ENCODE measurements around the gene AIP.
"Not testable (repeated sequence)": the region's sequence is repeated elsewhere in the genome, so short reads cannot be mapped to it uniquely, and the experiment has no call there.

The AIP gene

GRCh38 chr11:67505605-67506396 lies 23.0 kb downstream of the AIP start:
- peak; percentile 88 to 93 (median 89) for DNase-seq (ENCODE audit: low read depth in 2 of 3, low spot score in 1 of 3)

GRCh38 chr11:67506426-67507051 lies 23.7 kb downstream of the AIP start:
- no peak for DNase-seq (ENCODE audit: low read depth in 2 of 3, low spot score in 1 of 3)

GRCh38 chr11:67507242-67507863 lies 24.5 kb downstream of the AIP start:
- DNase-seq (ENCODE audit: low read depth in 2 of 3, low spot score in 1 of 3): no peak

GRCh38 chr11:67507864-67508485 lies 25.1 kb downstream of the AIP start, which contains the start of gene CDK2AP2:
CDK2AP2 (minus strand) TSS chr11:67508162; CDS start chr11:67508082, 80 bp downstream.
- peak; percentile 97 to 99 (median 98) for DNase-seq (ENCODE audit: low read depth in 2 of 3, low spot score in 1 of 3)

DNA sequence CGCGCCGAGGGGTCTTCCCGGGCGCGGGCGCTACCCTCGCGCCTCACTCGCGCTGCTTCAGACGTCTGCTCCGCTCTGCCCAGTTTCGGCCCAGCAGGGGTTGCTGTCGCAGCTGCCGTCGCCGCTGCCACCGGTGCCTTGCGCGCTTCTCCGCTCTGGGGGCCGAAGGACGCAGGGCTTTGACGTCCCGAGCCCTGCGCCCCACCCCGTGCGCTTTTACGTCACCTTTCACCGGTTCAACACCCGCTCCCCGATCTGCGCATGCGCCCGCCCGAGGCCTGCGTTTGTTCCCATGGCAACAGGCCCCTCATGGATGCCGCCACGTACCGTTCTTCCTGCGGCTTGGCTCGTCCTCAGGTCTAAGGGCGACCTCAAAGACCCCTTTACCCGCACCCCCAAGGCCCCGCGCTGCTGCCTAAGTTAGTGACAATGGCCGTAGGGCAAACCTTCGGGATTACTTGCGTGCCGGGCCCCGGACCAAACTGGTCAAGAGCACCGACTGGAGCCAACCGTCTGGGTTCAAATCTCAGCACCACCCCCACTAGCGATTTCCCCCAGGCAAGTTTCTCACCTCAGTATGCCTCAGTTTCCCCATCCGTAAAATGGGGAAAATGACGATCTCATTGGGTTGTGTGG lies 25.8 kb downstream of the AIP start:
- peak; percentile 96 to 99 (median 96) for DNase-seq (ENCODE audit: low read depth in 2 of 3, low spot score in 1 of 3)

- no peak for DNase-seq (ENCODE audit: low read depth in 2 of 3, low spot score in 1 of 3)
Observed at GRCh38 chr11:67510023-67510345, 27.2 kb downstream of the AIP start.

DNA sequence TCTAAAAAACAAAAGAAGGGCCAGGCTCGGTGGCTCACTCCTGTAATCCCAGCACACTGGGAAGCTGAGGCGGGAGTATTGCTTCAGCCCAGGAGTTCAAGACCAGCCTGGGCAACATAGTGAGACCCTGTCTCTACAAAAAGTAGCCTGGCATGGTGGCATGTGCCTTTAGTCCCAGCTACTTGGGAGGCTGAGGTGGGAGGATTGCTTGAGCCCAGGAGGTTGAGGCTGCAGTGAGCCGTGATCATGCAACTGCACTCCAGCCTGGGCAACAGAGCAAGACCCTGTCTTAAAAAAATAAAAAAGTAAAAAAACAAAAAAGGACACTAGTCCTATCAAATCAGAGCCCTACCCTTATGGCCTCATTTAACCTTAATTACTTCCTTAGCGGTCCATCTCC lies 28.7 kb downstream of the AIP start:
- not testable (repeated sequence) for DNase-seq (ENCODE audit: low read depth in 2 of 3, low spot score in 1 of 3)

GRCh38 chr11:67514116-67514515 lies 31.3 kb downstream of the AIP start:
- no peak for DNase-seq (ENCODE audit: low read depth in 2 of 3, low spot score in 1 of 3)

DNA sequence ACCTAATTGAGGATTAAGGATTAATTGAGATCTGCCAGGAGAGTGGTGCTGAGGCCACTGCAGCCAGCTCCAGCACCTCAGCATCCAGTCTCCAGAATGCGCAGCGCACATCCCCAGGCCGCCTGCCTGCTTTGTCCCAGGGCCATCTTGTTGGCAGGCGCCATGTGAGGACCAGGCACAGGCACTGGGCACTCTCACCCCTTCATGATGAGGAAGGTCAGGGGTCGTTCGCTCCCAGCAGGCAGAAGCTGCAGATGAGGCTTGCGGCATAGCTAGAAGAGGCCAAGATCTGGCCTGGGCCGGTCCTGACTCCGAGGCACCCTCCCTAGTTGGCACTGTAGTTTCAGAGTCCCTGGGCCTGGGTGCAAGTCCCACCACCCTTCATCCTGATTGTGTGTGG lies 34.0 kb downstream of the AIP start:
- no peak for DNase-seq (ENCODE audit: low read depth in 2 of 3, low spot score in 1 of 3)

DNA sequence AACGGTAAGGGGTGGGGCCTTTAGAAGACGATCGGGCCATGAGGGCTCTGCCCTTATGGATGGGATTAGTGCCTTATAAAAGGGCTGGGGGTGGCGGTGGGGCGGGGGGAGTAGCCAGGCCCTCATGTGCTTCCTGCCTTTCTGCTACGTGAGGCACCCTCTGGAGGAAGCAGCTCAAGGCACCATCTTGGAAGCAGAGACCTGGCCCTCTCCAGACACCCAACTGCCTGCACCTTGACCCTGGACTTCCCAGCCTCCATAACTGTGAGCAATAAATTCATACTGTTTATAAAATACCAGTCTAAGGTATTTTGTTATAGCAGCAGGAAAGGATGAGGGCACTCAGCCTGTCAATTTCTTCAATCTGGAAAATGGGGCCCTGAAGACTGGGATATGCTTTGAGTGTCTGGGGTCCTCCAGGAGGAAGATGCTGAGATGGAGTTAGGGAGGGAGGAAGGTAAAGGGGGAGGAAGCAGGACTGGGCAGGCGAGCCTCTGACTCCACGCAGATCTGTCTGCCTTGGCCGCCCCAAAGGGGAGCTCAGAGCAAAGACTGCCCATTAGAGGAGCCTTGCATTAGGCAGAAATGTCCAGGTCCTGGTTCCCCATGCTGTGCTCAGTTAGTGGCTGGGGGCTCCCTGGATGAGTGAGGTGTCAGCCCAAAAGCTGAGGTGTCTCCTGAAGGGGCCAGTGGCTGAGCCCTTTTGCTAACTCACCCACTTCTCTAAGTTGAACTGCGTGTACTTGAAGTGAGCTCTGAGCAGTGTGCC lies 35.1 kb downstream of the AIP start:
- no peak for DNase-seq (ENCODE audit: low read depth in 2 of 3, low spot score in 1 of 3)

DNA sequence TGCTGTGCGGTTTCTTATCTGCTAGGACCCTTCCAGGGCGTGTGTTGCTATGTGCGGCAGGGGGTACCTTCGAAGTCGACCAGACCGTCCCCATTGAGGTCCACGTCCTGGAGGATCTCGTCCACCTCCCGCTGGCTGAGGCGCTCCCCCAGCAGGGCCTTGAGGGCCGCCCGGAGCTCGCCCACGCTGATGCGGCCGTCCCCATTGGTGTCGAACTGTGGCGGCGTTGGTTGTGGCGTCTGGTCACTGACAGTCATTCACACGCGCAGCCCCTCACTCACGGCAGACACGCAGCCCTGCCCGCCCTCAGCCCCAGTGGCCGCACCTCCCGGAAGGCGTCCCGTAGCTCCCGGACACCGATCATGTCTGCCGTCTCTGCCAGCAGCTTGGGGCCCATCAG lies 36.9 kb downstream of the AIP start:
- DNase-seq (ENCODE audit: low read depth in 2 of 3, low spot score in 1 of 3): no peak

DNA sequence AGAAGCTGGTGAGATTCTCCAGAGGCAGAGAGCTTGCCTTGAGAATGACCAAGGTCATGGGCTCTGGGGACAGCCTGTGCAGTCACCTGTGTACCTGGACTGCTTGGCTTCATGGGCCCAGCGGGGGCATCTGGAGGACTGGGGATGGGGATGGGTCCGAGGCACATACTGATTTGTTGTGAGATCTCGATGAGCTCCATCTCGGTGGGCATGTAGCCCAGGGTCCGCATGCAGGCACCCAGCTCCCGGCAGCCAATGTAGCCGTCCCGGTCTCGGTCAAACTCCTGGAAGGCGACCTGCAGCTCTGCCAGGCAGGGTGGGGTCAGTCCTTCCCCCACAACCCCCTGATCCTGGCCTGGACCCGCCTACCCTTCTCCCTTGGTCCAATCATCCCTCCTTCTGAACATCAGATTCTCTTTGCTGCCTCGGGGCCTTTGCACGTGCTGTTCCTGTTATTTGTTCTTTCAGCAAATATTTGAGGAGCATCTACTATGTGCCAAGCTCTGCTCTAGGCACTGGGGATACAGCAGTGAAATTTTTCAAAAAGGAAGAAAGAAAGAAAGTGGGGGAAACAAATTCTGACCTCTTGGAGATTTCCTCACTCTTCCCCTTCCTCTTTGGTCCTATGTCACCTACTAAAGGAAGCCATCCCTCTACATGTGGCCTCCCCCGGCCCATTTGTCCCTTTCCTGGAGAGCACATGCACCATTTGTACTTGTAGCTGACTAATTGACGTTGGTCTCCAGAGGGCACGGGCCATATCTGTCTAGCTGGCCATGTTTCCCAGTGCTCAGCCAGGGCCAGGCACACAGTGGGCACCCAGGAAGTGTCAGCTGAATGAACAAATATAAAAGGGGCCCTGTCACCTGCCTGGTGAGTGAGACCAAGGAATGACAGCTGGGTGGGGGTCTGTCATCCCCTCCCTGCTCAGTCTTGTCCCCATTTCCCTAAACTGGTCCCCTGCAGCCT lies 38.3 kb downstream of the AIP start:
- DNase-seq (ENCODE audit: low read depth in 2 of 3, low spot score in 1 of 3): no peak

GRCh38 chr11:67521924-67522323 lies 39.1 kb downstream of the AIP start:
- no peak for DNase-seq (ENCODE audit: low read depth in 2 of 3, low spot score in 1 of 3)

DNA sequence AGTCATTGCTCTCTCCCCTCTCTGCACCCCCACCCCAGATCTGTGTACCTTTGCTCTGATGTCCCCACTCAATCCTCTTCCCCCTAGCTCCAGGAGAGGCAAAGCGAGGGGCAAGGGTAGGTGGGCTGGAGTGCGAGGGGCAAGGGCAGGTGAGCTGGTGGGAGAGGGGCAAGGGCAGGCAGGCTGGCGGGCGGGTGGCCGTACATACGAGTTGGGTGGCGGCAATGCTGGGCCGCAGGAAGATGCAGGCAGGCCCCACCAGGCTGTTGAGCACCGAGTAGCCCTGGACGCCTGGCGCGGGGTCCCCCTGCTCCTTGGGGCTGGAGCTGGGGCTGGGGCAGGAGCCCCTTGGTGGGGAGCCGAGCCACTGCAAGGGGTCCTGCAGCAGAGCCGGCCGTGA lies 39.5 kb downstream of the AIP start:
- DNase-seq (ENCODE audit: low read depth in 2 of 3, low spot score in 1 of 3): no peak

GRCh38 chr11:67522844-67523555 lies 40.2 kb downstream of the AIP start, which contains the start of gene CABP2:
CABP2 (minus strand) TSS chr11:67523446; CDS start chr11:67523326, 120 bp downstream.
- DNase-seq (ENCODE audit: low read depth in 2 of 3, low spot score in 1 of 3): no peak

DNA sequence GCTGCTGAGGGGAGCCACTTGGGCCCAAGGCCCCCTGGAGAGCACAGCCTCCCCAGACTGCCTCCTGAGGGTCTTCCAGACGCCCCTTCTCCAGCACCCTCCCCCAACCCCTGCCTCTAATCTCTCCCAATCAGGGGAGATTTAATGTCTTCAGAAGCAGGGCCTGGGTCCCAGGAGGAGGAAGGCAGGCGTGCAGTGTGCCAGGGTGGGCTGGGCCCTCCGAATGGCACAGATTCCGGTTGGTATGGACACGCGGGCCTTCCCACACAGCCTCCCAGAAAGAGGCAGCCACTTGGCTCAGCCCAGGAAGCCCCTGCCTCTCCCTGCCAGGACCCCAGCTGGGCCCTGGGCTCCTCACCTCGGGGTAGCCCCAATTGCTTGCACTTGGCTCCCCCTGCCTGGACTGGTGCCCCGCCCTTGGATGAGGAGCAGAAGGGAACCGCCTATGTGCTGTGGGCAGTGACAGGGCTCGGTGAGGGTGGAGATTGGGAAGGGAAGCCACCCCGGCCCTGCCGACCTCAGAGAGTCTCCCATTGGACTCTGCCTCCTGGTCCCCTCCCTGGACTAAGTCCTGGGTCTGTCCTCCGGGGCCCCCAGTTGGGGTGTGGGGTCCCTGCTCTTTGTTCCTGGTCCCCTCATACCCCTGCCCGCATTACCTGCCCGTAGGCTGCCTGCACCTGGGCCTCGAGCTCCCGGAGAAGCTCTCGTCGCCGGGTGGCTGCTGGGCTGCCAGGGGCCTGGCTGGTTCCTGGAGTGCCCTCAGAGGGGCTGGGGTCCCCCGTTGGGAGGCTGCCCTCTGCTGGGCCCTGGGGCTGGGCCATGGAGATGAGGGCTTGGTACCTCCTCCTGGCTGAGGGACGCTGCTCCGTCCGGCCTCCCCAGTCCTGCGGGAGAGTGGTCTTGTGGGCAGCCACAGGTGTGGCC lies 41.0 kb downstream of the AIP start:
- DNase-seq (ENCODE audit: low read depth in 2 of 3, low spot score in 1 of 3): no peak

DNA sequence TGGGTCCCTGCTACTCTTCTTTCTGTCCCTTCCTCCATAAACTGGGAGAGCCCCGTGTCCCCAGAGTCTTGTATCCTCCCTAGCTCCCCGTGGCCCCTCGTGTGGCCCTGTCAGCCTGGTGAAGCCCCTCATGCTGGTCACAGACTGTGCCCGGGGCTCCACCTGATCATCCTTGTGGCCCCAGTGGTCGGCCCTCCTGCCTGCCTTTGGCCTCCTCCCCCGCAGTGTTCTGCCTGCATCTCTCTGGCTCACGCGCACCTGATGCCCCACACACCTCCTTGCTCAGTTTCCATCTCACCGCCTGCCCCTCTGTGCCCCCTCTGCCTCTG lies 41.6 kb downstream of the AIP start:
- no peak for DNase-seq (ENCODE audit: low read depth in 2 of 3, low spot score in 1 of 3)
